ENCODE data around the gene TCTN2.

GRCh38 chr12:123733229-123733628, 62.3 kb downstream of the TCTN2 start:
- TF ChIP-seq CTCF (conservative IDR thresholded peaks at IDR 0.05 in 1 of 2, IDR thresholded peaks at IDR 0.05 in 1 of 2; ENCODE audit: extremely low read depth in 1 of 2, insufficient read depth in 1 of 2, low read depth in 1 of 2, low read length in 2 of 2) (no peak), EZH2 (IDR thresholded peaks at IDR 0.05; ENCODE audit: borderline replicate concordance, low read length) (no peak)

All from mammary epithelial cell (primary cell).